ENCODE results near the gene ARRB1. TPM values are rescaled to one million over a fixed set of nuclear protein-coding genes. Genes with fewer than 3 reads are reported as not detected.

The ARRB1 gene
- total and polyA plus RNA-seq, 9 donors = 14.0 to 22.7 (median 20.6) TPM

GRCh38 chr11:75237050-75237449, 114.4 kb downstream of the ARRB1 start:
- Histone ChIP-seq H3K27me3 (ENCODE audit: control insufficient read depth, insufficient read depth, low read length) (peaks cover 35% of the 10 kb centered on the region), H3K4me3 (ENCODE audit: low read length) (no peak overlapping the region), H3K4me1 (ENCODE audit: control insufficient read depth, insufficient read depth, low read length) (peaks cover 5% of the 10 kb centered on the region), H3K9me3 (replicated peaks; ENCODE audit: control insufficient read depth, low read depth, low read length) (no peaks in the 10 kb centered on the region), H3K27ac (ENCODE audit: low read length) (no peak overlapping the region), H3K36me3 (ENCODE audit: control insufficient read depth, insufficient read depth, low read length) (no peaks in the 10 kb centered on the region)
- 76% methylated on average over 8 of the region's 8 CpGs for WGBS (ENCODE audit: insufficient coverage)
- DNase-seq = no peak

- Histone ChIP-seq H3K9me3 (replicated peaks; ENCODE audit: control insufficient read depth, low read depth, low read length) (no peaks in the 10 kb centered on the region), H3K4me1 (ENCODE audit: control insufficient read depth, insufficient read depth, low read length) (peaks cover 4% of the 10 kb centered on the region), H3K27me3 (ENCODE audit: control insufficient read depth, insufficient read depth, low read length) (peaks cover 32% of the 10 kb centered on the region), H3K36me3 (ENCODE audit: control insufficient read depth, insufficient read depth, low read length) (no peaks in the 10 kb centered on the region), H3K4me3 (ENCODE audit: low read length) (no peak overlapping the region), H3K27ac (ENCODE audit: low read length) (no peak overlapping the region)
- 29% methylated on average over 2 of the region's 8 CpGs for WGBS (ENCODE audit: insufficient coverage)
- DNase-seq = no peak
Observed at GRCh38 chr11:75236062-75236461, 115.4 kb downstream of the ARRB1 start.

- H3K4me3 ChIP-seq (ENCODE audit: low read length) = no peak overlapping the region
- H3K27me3 ChIP-seq (ENCODE audit: control insufficient read depth, insufficient read depth, low read length) = peaks cover 11% of the 10 kb centered on the region
- no peaks in the 10 kb centered on the region for H3K4me1 ChIP-seq (ENCODE audit: control insufficient read depth, insufficient read depth, low read length)
- peak; percentile 63 for DNase-seq
- H3K27ac ChIP-seq (ENCODE audit: low read length) = no peak overlapping the region
- 52% methylated on average over 3 of the region's 3 CpGs for WGBS (ENCODE audit: insufficient coverage)
- H3K36me3 ChIP-seq (ENCODE audit: control insufficient read depth, insufficient read depth, low read length) = no peaks in the 10 kb centered on the region
- no peaks in the 10 kb centered on the region for H3K9me3 ChIP-seq (replicated peaks; ENCODE audit: control insufficient read depth, low read depth, low read length)
Observed at GRCh38 chr11:75233754-75234172, 117.7 kb downstream of the ARRB1 start.

- Histone ChIP-seq H3K4me3 (ENCODE audit: low read length) (no peak overlapping the region), H3K9me3 (replicated peaks; ENCODE audit: control insufficient read depth, low read depth, low read length) (no peaks in the 10 kb centered on the region), H3K36me3 (ENCODE audit: control insufficient read depth, insufficient read depth, low read length) (no peaks in the 10 kb centered on the region), H3K4me1 (ENCODE audit: control insufficient read depth, insufficient read depth, low read length) (no peaks in the 10 kb centered on the region), H3K27ac (ENCODE audit: low read length) (no peak overlapping the region), H3K27me3 (ENCODE audit: control insufficient read depth, insufficient read depth, low read length) (peaks cover 4% of the 10 kb centered on the region)
- WGBS (ENCODE audit: insufficient coverage) = no CpG with 5 or more reads among the region's 2 CpGs
- no peak for DNase-seq
Observed at GRCh38 chr11:75230621-75231020, 120.8 kb downstream of the ARRB1 start.

- WGBS (ENCODE audit: insufficient coverage) = 54% methylated on average over 2 of the region's 2 CpGs
- Histone ChIP-seq H3K9me3 (replicated peaks; ENCODE audit: control insufficient read depth, low read depth, low read length) (no peaks in the 10 kb centered on the region), H3K4me1 (ENCODE audit: control insufficient read depth, insufficient read depth, low read length) (no peaks in the 10 kb centered on the region), H3K27ac (ENCODE audit: low read length) (no peak overlapping the region), H3K36me3 (ENCODE audit: control insufficient read depth, insufficient read depth, low read length) (no peaks in the 10 kb centered on the region), H3K27me3 (ENCODE audit: control insufficient read depth, insufficient read depth, low read length) (peaks cover 2% of the 10 kb centered on the region), H3K4me3 (ENCODE audit: low read length) (no peak overlapping the region)
- no peak for DNase-seq
Observed at GRCh38 chr11:75229466-75229865, 122.0 kb downstream of the ARRB1 start.

- WGBS (ENCODE audit: insufficient coverage) = 42% methylated on average over 3 of the region's 4 CpGs
- H3K9me3 ChIP-seq (replicated peaks; ENCODE audit: control insufficient read depth, low read depth, low read length) = no peaks in the 10 kb centered on the region
- H3K4me1 ChIP-seq (ENCODE audit: control insufficient read depth, insufficient read depth, low read length) = no peaks in the 10 kb centered on the region
- peaks cover 3% of the 10 kb centered on the region for H3K27me3 ChIP-seq (ENCODE audit: control insufficient read depth, insufficient read depth, low read length)
- DNase-seq = no peak
- no peak overlapping the region for H3K4me3 ChIP-seq (ENCODE audit: low read length)
- H3K27ac ChIP-seq (ENCODE audit: low read length) = no peak overlapping the region
- H3K36me3 ChIP-seq (ENCODE audit: control insufficient read depth, insufficient read depth, low read length) = no peaks in the 10 kb centered on the region
Observed at GRCh38 chr11:75225794-75226193, 125.7 kb downstream of the ARRB1 start.

- Histone ChIP-seq H3K4me3 (ENCODE audit: low read length) (no peak overlapping the region), H3K27ac (ENCODE audit: low read length) (no peak overlapping the region), H3K27me3 (ENCODE audit: control insufficient read depth, insufficient read depth, low read length) (peaks cover 3% of the 10 kb centered on the region), H3K36me3 (ENCODE audit: control insufficient read depth, insufficient read depth, low read length) (no peaks in the 10 kb centered on the region), H3K4me1 (ENCODE audit: control insufficient read depth, insufficient read depth, low read length) (no peaks in the 10 kb centered on the region), H3K9me3 (replicated peaks; ENCODE audit: control insufficient read depth, low read depth, low read length) (no peaks in the 10 kb centered on the region)
- no CpG with 5 or more reads among the region's 5 CpGs for WGBS (ENCODE audit: insufficient coverage)
- DNase-seq = no peak
Observed at GRCh38 chr11:75223954-75224643, 127.4 kb downstream of the ARRB1 start.

- no peaks in the 10 kb centered on the region for H3K4me1 ChIP-seq (ENCODE audit: control insufficient read depth, insufficient read depth, low read length)
- DNase-seq = no peak
- H3K4me3 ChIP-seq (ENCODE audit: low read length) = no peak overlapping the region
- H3K27me3 ChIP-seq (ENCODE audit: control insufficient read depth, insufficient read depth, low read length) = peaks cover 3% of the 10 kb centered on the region
- H3K36me3 ChIP-seq (ENCODE audit: control insufficient read depth, insufficient read depth, low read length) = no peaks in the 10 kb centered on the region
- no peaks in the 10 kb centered on the region for H3K9me3 ChIP-seq (replicated peaks; ENCODE audit: control insufficient read depth, low read depth, low read length)
- no peak overlapping the region for H3K27ac ChIP-seq (ENCODE audit: low read length)
- WGBS (ENCODE audit: insufficient coverage) = no CpG with 5 or more reads among the region's 2 CpGs
Observed at GRCh38 chr11:75219869-75220268, 131.6 kb downstream of the ARRB1 start.

- Histone ChIP-seq H3K27me3 (ENCODE audit: control insufficient read depth, insufficient read depth, low read length) (peaks cover 2% of the 10 kb centered on the region), H3K4me1 (ENCODE audit: control insufficient read depth, insufficient read depth, low read length) (no peaks in the 10 kb centered on the region), H3K9me3 (replicated peaks; ENCODE audit: control insufficient read depth, low read depth, low read length) (no peaks in the 10 kb centered on the region), H3K4me3 (ENCODE audit: low read length) (no peak overlapping the region), H3K36me3 (ENCODE audit: control insufficient read depth, insufficient read depth, low read length) (no peaks in the 10 kb centered on the region), H3K27ac (ENCODE audit: low read length) (no peak overlapping the region)
- DNase-seq = no peak
Observed at GRCh38 chr11:75214843-75215242, 136.6 kb downstream of the ARRB1 start.

- H3K9me3 ChIP-seq (replicated peaks; ENCODE audit: control insufficient read depth, low read depth, low read length) = no peaks in the 10 kb centered on the region
- H3K4me1 ChIP-seq (ENCODE audit: control insufficient read depth, insufficient read depth, low read length) = no peaks in the 10 kb centered on the region
- no peaks in the 10 kb centered on the region for H3K36me3 ChIP-seq (ENCODE audit: control insufficient read depth, insufficient read depth, low read length)
- no peak overlapping the region for H3K4me3 ChIP-seq (ENCODE audit: low read length)
- DNase-seq = peak; percentile 90
- H3K27ac ChIP-seq (ENCODE audit: low read length) = no peak overlapping the region
- WGBS (ENCODE audit: insufficient coverage) = 2% methylated on average over 6 of the region's 8 CpGs
- peaks cover 2% of the 10 kb centered on the region for H3K27me3 ChIP-seq (ENCODE audit: control insufficient read depth, insufficient read depth, low read length)
Observed at GRCh38 chr11:75214411-75214821, 137.0 kb downstream of the ARRB1 start.

All from muscle of leg (tissue), 11 donors.